SIG-M5 treated with dmso at 0.1 percent for 504 hours (cell line): ENCODE results near the gene GJB6.
"Not testable (repeated sequence)": the region's sequence is repeated elsewhere in the genome, so short reads cannot be mapped to it uniquely, and the experiment has no call there.

Source experiments
- DNase-seq: peaks from one replicate; lab custom pipeline; 2025; ENCODE audit not compliant: unreplicated experiment; lab: John Stamatoyannopoulos, UW

GJB6 gene

GRCh38 chr13:20231839-20232555 lies at the start of gene GJB6:
TSS of gene GJB6 (minus strand) at chr13:20232319. CDS start at chr13:20223480, 8,839 bp downstream.
- no peak for DNase-seq

- not testable (repeated sequence) for DNase-seq
Measured at GRCh38 chr13:20276901-20277300, 44.8 kb upstream of the GJB6 start.

GRCh38 chr13:20274466-20274865 lies 42.3 kb upstream of the GJB6 start:
- DNase-seq: peak; percentile 43

- DNase-seq: no peak
Measured at GRCh38 chr13:20272588-20273171, 40.6 kb upstream of the GJB6 start.

GRCh38 chr13:20272104-20272503 lies 40.0 kb upstream of the GJB6 start:
- DNase-seq: no peak

GRCh38 chr13:20271441-20271840 lies 39.3 kb upstream of the GJB6 start:
- DNase-seq: no peak

- DNase-seq: no peak
Measured at GRCh38 chr13:20270163-20270865, 38.2 kb upstream of the GJB6 start.

GRCh38 chr13:20264271-20265018 lies 32.3 kb upstream of the GJB6 start:
- DNase-seq: no peak

- DNase-seq: no peak
Measured at GRCh38 chr13:20263393-20264044, 31.4 kb upstream of the GJB6 start.

- DNase-seq: no peak
Measured at GRCh38 chr13:20258963-20259288, 26.8 kb upstream of the GJB6 start.

- no peak for DNase-seq
Measured at GRCh38 chr13:20258208-20258962, 26.3 kb upstream of the GJB6 start.

- no peak for DNase-seq
Measured at GRCh38 chr13:20254076-20254475, 22.0 kb upstream of the GJB6 start.

GRCh38 chr13:20249913-20250312 lies 17.8 kb upstream of the GJB6 start:
- no peak for DNase-seq

- DNase-seq: no peak
Measured at GRCh38 chr13:20247963-20248362, 15.8 kb upstream of the GJB6 start.

GRCh38 chr13:20247403-20247802 lies 15.3 kb upstream of the GJB6 start:
- DNase-seq: no peak

GRCh38 chr13:20241593-20241992 lies 9.5 kb upstream of the GJB6 start:
- DNase-seq: no peak

- DNase-seq: no peak
Measured at GRCh38 chr13:20239748-20240147, 7.6 kb upstream of the GJB6 start.

GRCh38 chr13:20232556-20233277 lies 598 bp upstream of the GJB6 start:
- DNase-seq: no peak

- no peak for DNase-seq
Measured at GRCh38 chr13:20230913-20231838, 943 bp downstream of the GJB6 start.
